Karpas-422 (cell line): Measurements from ENCODE around the gene A1CF. TPM values are rescaled to one million over a fixed set of nuclear protein-coding genes. Genes with fewer than 3 reads are reported as not detected.
"Not testable (repeated sequence)": the region's sequence is repeated elsewhere in the genome, so short reads cannot be mapped to it uniquely, and the experiment has no call there.

ENCODE experiments used
- DNase-seq: peaks from one replicate; pipeline ENCODE4 v3.0.0-alpha.2; 2015
- H2AFZ ChIP-seq: fragments of 200-600 bp; sonication (generic); 2 replicates; pipeline ENCODE4 v1.6.1; 2014; ENCODE audit warnings: antibody characterized with exemption, low read length, mixed read lengths
- H3K27ac ChIP-seq: fragments of 200-600 bp; sonication (generic); 2 replicates; pipeline ENCODE4 v1.5.1; 2014; ENCODE audit warnings: mild to moderate bottlenecking, low read length, moderate library complexity
- H3K27me3 ChIP-seq: fragments of 200-600 bp; sonication (generic); 2 replicates; pipeline ENCODE4 v1.6.1; 2014; ENCODE audit warnings: low read length, mixed read lengths
- H3K36me3 ChIP-seq: fragments of 200-600 bp; sonication (generic); 2 replicates; pipeline ENCODE4 v1.6.1; 2014; ENCODE audit warnings: low read length, mixed read lengths; ENCODE audit not compliant: insufficient read depth
- H3K4me1 ChIP-seq: fragments of 200-600 bp; sonication (generic); 2 replicates; pipeline ENCODE4 v1.6.1; 2014; ENCODE audit warnings: mild to moderate bottlenecking, low read length, mixed read lengths
- H3K4me2 ChIP-seq: fragments of 200-600 bp; sonication (generic); 2 replicates; pipeline ENCODE4 v1.6.1; 2014; ENCODE audit warnings: low read length, low read depth, mild to moderate bottlenecking; ENCODE audit not compliant: poor library complexity, severe bottlenecking
- H3K4me3 ChIP-seq: fragments of 200-600 bp; sonication (generic); 2 replicates; pipeline ENCODE4 v1.5.1; 2014; ENCODE audit warnings: mild to moderate bottlenecking, antibody characterized with exemption, low read length, mixed read lengths
- H3K79me2 ChIP-seq: fragments of 200-600 bp; sonication (generic); 2 replicates; pipeline ENCODE4 v1.6.1; 2014; ENCODE audit warnings: mild to moderate bottlenecking, low read length, mixed read lengths
- H3K9ac ChIP-seq: fragments of 200-600 bp; sonication (generic); 2 replicates; pipeline ENCODE4 v1.6.0; 2014; ENCODE audit warnings: low read length
- H3K9me2 ChIP-seq: fragments of 200-600 bp; sonication (generic), shearing (Covaris generic); replicated peaks from 2 replicates; pipeline ENCODE4 v1.6.0; 2014; ENCODE audit warnings: mild to moderate bottlenecking, low read length, moderate library complexity; ENCODE audit not compliant: insufficient read depth
- H3K9me3 ChIP-seq: fragments of 300-700, 200-600 bp; sonication (generic); 2 replicates; pipeline ENCODE4 v1.6.1; 2014; ENCODE audit warnings: low read length, mixed read lengths
- H4K20me1 ChIP-seq: fragments of 200-600 bp; sonication (generic); 2 replicates; pipeline ENCODE4 v1.6.1; 2014; ENCODE audit warnings: mild to moderate bottlenecking, antibody characterized with exemption, low read length, low read depth; ENCODE audit not compliant: insufficient read depth
- total RNA-seq: library from RNA; depleted of rRNA; stranded (reverse); fragments of >200 nt; shearing (Covaris generic); gene quantifications from 2 replicates; pipeline ENCODE4 v1.2.3, GENCODE V29; 2014; ENCODE audit warnings: low replicate concordance

Gene A1CF
- total RNA-seq, 1 experiment from 2014 or later = not detected

GRCh38 chr10:50918529-50918928, 33.1 kb upstream of the A1CF start:
- no peaks in the 10 kb centered on the region for H3K36me3 ChIP-seq
- no peaks in the 10 kb centered on the region for H3K4me1 ChIP-seq
- no peaks in the 10 kb centered on the region; the same call in 1 of the 2 replicates for H3K9me2 ChIP-seq
- DNase-seq = no peak
- no peaks in the 10 kb centered on the region for H3K27me3 ChIP-seq
- H3K27ac ChIP-seq = no peak overlapping the region
- no peaks in the 10 kb centered on the region for H3K79me2 ChIP-seq
- no peaks in the 10 kb centered on the region for H4K20me1 ChIP-seq
- H2AFZ ChIP-seq = no peak overlapping the region
- H3K9me3 ChIP-seq = no peaks in the 10 kb centered on the region
- H3K4me3 ChIP-seq = no peak overlapping the region
- no peak overlapping the region for H3K9ac ChIP-seq
- no peak overlapping the region for H3K4me2 ChIP-seq

- no peak overlapping the region for H3K4me2 ChIP-seq
- no peaks in the 10 kb centered on the region for H4K20me1 ChIP-seq
- H3K79me2 ChIP-seq = no peaks in the 10 kb centered on the region
These were observed 32.1 kb upstream of the A1CF start for GRCh38 chr10:50917486-50917885.

GRCh38 chr10:50909334-50910014, 24.0 kb upstream of the A1CF start:
- Histone ChIP-seq H3K4me1 (no peaks in the 10 kb centered on the region), H3K36me3 (no peaks in the 10 kb centered on the region)

More at GRCh38 chr10:50917486-50917885, 32.1 kb upstream of the A1CF start:
- Histone ChIP-seq H3K9ac (no peak overlapping the region), H3K27ac (no peak overlapping the region), H3K9me3 (no peaks in the 10 kb centered on the region), H3K9me2 (no peaks in the 10 kb centered on the region; the same call in 1 of the 2 replicates), H3K27me3 (no peaks in the 10 kb centered on the region), H2AFZ (no peak overlapping the region), H3K36me3 (no peaks in the 10 kb centered on the region), H3K4me3 (no peak overlapping the region), H3K4me1 (no peaks in the 10 kb centered on the region)
- DNase-seq = no peak

GRCh38 chr10:50908366-50908765, 22.9 kb upstream of the A1CF start:
- Histone ChIP-seq H3K9me3 (no peaks in the 10 kb centered on the region), H3K9ac (no peak overlapping the region), H4K20me1 (no peaks in the 10 kb centered on the region), H3K4me1 (no peaks in the 10 kb centered on the region), H3K4me3 (no peak overlapping the region), H3K79me2 (no peaks in the 10 kb centered on the region), H3K9me2 (no peaks in the 10 kb centered on the region), H3K27ac (no peak overlapping the region), H3K36me3 (no peaks in the 10 kb centered on the region), H3K27me3 (no peaks in the 10 kb centered on the region), H2AFZ (no peak overlapping the region), H3K4me2 (no peak overlapping the region)
- no peak for DNase-seq

More at GRCh38 chr10:50909334-50910014, 24.0 kb upstream of the A1CF start:
- Histone ChIP-seq H3K27me3 (no peaks in the 10 kb centered on the region), H3K9ac (no peak overlapping the region), H3K4me2 (no peak overlapping the region), H3K27ac (no peak overlapping the region), H3K9me3 (no peaks in the 10 kb centered on the region), H3K9me2 (no peaks in the 10 kb centered on the region), H3K4me3 (no peak overlapping the region), H4K20me1 (no peaks in the 10 kb centered on the region), H3K79me2 (no peaks in the 10 kb centered on the region), H2AFZ (no peak overlapping the region)
- no peak for DNase-seq

GRCh38 chr10:50905797-50906196, 20.4 kb upstream of the A1CF start:
- not testable (repeated sequence) for DNase-seq, H4K20me1 ChIP-seq, H3K27ac ChIP-seq, H3K9ac ChIP-seq, H3K4me2 ChIP-seq, H3K4me1 ChIP-seq, H3K4me3 ChIP-seq, H3K9me2 ChIP-seq, H3K36me3 ChIP-seq, H2AFZ ChIP-seq, H3K79me2 ChIP-seq, H3K27me3 ChIP-seq, H3K9me3 ChIP-seq

- H3K9ac ChIP-seq = no peak overlapping the region
- no peaks in the 10 kb centered on the region for H3K27me3 ChIP-seq
- no peak overlapping the region for H3K27ac ChIP-seq
- H2AFZ ChIP-seq = no peak overlapping the region
- DNase-seq = no peak
- H3K79me2 ChIP-seq = no peaks in the 10 kb centered on the region
- H3K4me3 ChIP-seq = no peak overlapping the region
- no peak overlapping the region for H3K4me2 ChIP-seq
- no peaks in the 10 kb centered on the region for H3K9me3 ChIP-seq
- no peaks in the 10 kb centered on the region for H3K4me1 ChIP-seq
- H3K9me2 ChIP-seq = no peaks in the 10 kb centered on the region
- H3K36me3 ChIP-seq = no peaks in the 10 kb centered on the region
- H4K20me1 ChIP-seq = no peaks in the 10 kb centered on the region
These were observed 11.3 kb upstream of the A1CF start for GRCh38 chr10:50896721-50897120.

GRCh38 chr10:50894312-50894711, 8.9 kb upstream of the A1CF start:
- Histone ChIP-seq H3K27ac (no peak overlapping the region), H2AFZ (no peak overlapping the region), H3K9me2 (no peaks in the 10 kb centered on the region), H3K4me1 (no peaks in the 10 kb centered on the region), H3K4me2 (no peak overlapping the region), H3K27me3 (no peaks in the 10 kb centered on the region), H4K20me1 (no peaks in the 10 kb centered on the region), H3K79me2 (no peaks in the 10 kb centered on the region), H3K9me3 (no peaks in the 10 kb centered on the region), H3K36me3 (no peaks in the 10 kb centered on the region), H3K4me3 (no peak overlapping the region), H3K9ac (no peak overlapping the region)
- no peak for DNase-seq

GRCh38 chr10:50892467-50892866, 7.0 kb upstream of the A1CF start:
- H3K9ac ChIP-seq = no peak overlapping the region
- no peaks in the 10 kb centered on the region for H3K36me3 ChIP-seq
- no peak overlapping the region for H3K4me2 ChIP-seq
- no peaks in the 10 kb centered on the region for H3K79me2 ChIP-seq
- no peak for DNase-seq
- H3K27me3 ChIP-seq = no peaks in the 10 kb centered on the region
- no peaks in the 10 kb centered on the region for H3K4me1 ChIP-seq
- no peaks in the 10 kb centered on the region for H3K9me3 ChIP-seq
- H3K9me2 ChIP-seq = no peaks in the 10 kb centered on the region
- H3K27ac ChIP-seq = no peak overlapping the region
- no peaks in the 10 kb centered on the region for H4K20me1 ChIP-seq
- no peak overlapping the region for H2AFZ ChIP-seq
- no peak overlapping the region for H3K4me3 ChIP-seq
